ENCODE results near the gene CENPP.

GRCh38 chr9:92289708-92290390 lies 35.9 kb upstream of the CENPP start:
- TF ChIP-seq CTCF (IDR thresholded peaks at IDR 0.05; ENCODE audit: insufficient read depth, low read depth, low read length): no peak
- TF ChIP-seq EZH2 (IDR thresholded peaks at IDR 0.05; ENCODE audit: insufficient read depth, low read length): no peak

All from astrocyte (in vitro differentiated cells and primary cell).